ENCODE measurements around the gene DACH1. TPM values are rescaled to one million over a fixed set of nuclear protein-coding genes. Genes with fewer than 3 reads are reported as not detected.
A peak's percentile ranks its signal among the peaks of the same experiment; 100 is the strongest.

The DACH1 gene
- total RNA-seq, 1 experiment from 2014 or later: not detected

DNA sequence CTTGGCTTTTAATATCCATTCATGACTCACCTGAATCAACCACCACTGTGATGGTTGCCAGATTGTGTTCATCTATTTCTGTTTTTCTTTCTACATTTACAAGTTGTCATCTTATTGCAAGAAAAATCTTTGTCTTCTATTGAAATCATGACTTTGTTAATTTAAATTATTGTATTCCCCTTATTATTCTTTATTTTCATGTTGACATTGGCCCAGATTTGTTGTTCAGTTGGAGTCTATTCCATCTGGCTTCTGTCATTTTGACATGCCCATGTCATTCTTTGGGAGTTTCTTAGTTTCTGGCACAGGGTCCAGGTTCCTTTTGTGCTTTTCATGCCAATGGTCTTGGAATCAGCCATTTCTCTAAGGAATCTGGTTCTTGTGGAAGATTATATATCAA, 19.9 kb upstream of the DACH1 start:
- H3K27ac ChIP-seq (ENCODE audit: low read length): no peak overlapping the region
- no peaks in the 10 kb centered on the region for H3K79me2 ChIP-seq (ENCODE audit: low read length)
- no peaks in the 10 kb centered on the region for H3K4me1 ChIP-seq (ENCODE audit: insufficient read depth, low read length)
- TF ChIP-seq, protein P1, sequence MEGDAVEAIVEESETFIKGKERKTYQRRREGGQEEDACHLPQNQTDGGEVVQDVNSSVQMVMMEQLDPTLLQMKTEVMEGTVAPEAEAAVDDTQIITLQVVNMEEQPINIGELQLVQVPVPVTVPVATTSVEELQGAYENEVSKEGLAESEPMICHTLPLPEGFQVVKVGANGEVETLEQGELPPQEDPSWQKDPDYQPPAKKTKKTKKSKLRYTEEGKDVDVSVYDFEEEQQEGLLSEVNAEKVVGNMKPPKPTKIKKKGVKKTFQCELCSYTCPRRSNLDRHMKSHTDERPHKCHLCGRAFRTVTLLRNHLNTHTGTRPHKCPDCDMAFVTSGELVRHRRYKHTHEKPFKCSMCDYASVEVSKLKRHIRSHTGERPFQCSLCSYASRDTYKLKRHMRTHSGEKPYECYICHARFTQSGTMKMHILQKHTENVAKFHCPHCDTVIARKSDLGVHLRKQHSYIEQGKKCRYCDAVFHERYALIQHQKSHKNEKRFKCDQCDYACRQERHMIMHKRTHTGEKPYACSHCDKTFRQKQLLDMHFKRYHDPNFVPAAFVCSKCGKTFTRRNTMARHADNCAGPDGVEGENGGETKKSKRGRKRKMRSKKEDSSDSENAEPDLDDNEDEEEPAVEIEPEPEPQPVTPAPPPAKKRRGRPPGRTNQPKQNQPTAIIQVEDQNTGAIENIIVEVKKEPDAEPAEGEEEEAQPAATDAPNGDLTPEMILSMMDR (conservative IDR thresholded peaks at IDR 0.05; ENCODE audit: low read depth, low read length): no peak
- no peak for TF ChIP-seq EZH2phosphoT487 (IDR thresholded peaks at IDR 0.05; ENCODE audit: borderline replicate concordance, low read length)
- TF ChIP-seq EZH2 (IDR thresholded peaks at IDR 0.05; ENCODE audit: low read length, unreplicated experiment): no peak
- H3K9me3 ChIP-seq (ENCODE audit: low read length): no peaks in the 10 kb centered on the region
- H3K4me3 ChIP-seq (ENCODE audit: low read length): no peak overlapping the region
- no peak for ATAC-seq
- H4K20me1 ChIP-seq (ENCODE audit: low read length): no peaks in the 10 kb centered on the region
- BruUV-seq (replicated peaks): no TSS peak
- intact Hi-C loops (cut with micrococcal nuclease): no loop called here
- no peaks in the 10 kb centered on the region for H3K27me3 ChIP-seq (ENCODE audit: low read length)
- no peak for DNase-seq
- H3K9ac ChIP-seq (ENCODE audit: low read length): no peak overlapping the region
- H3F3A ChIP-seq (ENCODE audit: low read length, unreplicated experiment): no peaks in the 10 kb centered on the region
- ChIA-PET CTCF (no interaction called here), POLR2A (ENCODE audit: unreplicated experiment) (no interaction called here)
- H3K36me3 ChIP-seq (ENCODE audit: low read depth, low read length): no peaks in the 10 kb centered on the region
- H2AFZ ChIP-seq (ENCODE audit: low read length): no peak overlapping the region
- no peak overlapping the region for H3K4me2 ChIP-seq (ENCODE audit: low read length)
- no peaks in the 10 kb centered on the region for H3K9me2 ChIP-seq (replicated peaks; ENCODE audit: low read length)

DNA sequence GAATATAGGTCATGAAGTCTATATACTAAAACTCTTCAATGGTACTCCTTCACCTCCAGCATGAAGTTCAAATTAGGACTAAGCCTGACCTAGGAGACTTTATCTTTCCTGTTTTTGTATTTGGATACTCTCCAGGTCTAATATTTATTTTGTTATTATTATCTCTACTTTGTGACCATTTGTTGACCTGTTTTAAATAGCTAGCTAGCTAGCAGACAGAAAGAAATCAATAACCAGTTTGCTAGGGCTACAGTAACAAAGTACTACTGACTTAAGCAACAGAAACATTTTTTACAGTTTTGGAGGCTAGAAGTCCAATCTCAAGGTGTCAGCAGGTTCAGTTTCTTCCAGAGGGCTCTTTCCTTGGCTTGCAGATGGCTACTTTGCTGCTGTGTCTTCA, 15.1 kb upstream of the DACH1 start:
- Histone ChIP-seq H3K4me1 (ENCODE audit: insufficient read depth, low read length) (no peaks in the 10 kb centered on the region), H2AFZ (ENCODE audit: low read length) (no peak overlapping the region), H3F3A (ENCODE audit: low read length, unreplicated experiment) (no peaks in the 10 kb centered on the region), H3K27me3 (ENCODE audit: low read length) (no peaks in the 10 kb centered on the region), H3K27ac (ENCODE audit: low read length) (no peak overlapping the region), H3K9ac (ENCODE audit: low read length) (no peak overlapping the region), H3K4me3 (ENCODE audit: low read length) (no peak overlapping the region), H3K9me2 (replicated peaks; ENCODE audit: low read length) (no peaks in the 10 kb centered on the region), H3K4me2 (ENCODE audit: low read length) (no peak overlapping the region), H3K36me3 (ENCODE audit: low read depth, low read length) (no peaks in the 10 kb centered on the region), H3K79me2 (ENCODE audit: low read length) (no peaks in the 10 kb centered on the region), H4K20me1 (ENCODE audit: low read length) (no peaks in the 10 kb centered on the region), H3K9me3 (ENCODE audit: low read length) (no peaks in the 10 kb centered on the region)
- intact Hi-C loops (cut with micrococcal nuclease): no loop called here
- ATAC-seq (no peak), DNase-seq (no peak)
- POLR2A ChIA-PET (ENCODE audit: unreplicated experiment): no interaction called here
- TF ChIP-seq, protein P1 (conservative IDR thresholded peaks at IDR 0.05; ENCODE audit: low read depth, low read length): no peak
- no peak for TF ChIP-seq EZH2phosphoT487 (IDR thresholded peaks at IDR 0.05; ENCODE audit: borderline replicate concordance, low read length)
- no peak for TF ChIP-seq EZH2 (IDR thresholded peaks at IDR 0.05; ENCODE audit: low read length, unreplicated experiment)
- no TSS peak for BruUV-seq (replicated peaks)
- CTCF ChIA-PET: no interaction called here

DNA sequence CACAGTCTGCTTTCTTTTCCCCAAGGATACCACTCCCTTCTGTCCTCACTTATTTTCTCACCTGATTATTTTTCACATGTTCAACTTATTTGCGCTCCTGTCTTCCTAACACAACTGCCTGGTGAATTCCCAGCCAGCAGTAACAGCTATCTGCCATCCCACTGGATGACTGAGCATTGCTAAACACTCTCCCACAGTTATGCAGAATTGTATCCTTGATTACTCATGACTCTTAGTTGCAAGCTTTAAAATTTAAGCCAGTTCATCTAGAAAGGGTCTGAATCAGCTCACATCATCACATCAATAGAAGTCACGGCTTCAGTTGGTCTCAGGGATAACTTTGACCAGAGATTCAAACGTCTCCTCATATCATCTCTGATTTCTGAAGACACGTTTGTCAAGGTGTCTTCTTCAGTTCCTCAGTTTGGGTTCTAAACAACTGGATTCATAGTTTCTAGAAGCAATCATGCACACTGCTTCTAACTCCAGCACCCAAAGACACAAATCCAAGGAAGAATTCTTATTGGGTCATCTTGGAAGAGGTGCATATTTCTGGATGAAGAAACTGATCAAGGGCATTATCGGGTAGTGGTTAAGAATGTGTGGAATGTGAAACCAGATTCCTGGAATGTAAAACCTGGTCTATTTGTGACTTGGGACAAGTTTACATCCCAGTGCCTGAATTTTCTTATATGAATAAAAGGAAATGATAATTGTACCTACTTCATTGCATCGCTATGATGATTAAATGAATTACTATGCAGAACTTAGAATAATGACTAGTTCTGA, 13.9 kb upstream of the DACH1 start:
- Histone ChIP-seq H3K4me1 (ENCODE audit: insufficient read depth, low read length) (no peaks in the 10 kb centered on the region), H3K36me3 (ENCODE audit: low read depth, low read length) (no peaks in the 10 kb centered on the region), H4K20me1 (ENCODE audit: low read length) (no peaks in the 10 kb centered on the region), H3K79me2 (ENCODE audit: low read length) (no peaks in the 10 kb centered on the region), H3F3A (ENCODE audit: low read length, unreplicated experiment) (no peaks in the 10 kb centered on the region), H2AFZ (ENCODE audit: low read length) (no peak overlapping the region), H3K27me3 (ENCODE audit: low read length) (no peaks in the 10 kb centered on the region), H3K4me2 (ENCODE audit: low read length) (no peak overlapping the region), H3K27ac (ENCODE audit: low read length) (no peak overlapping the region), H3K9me2 (replicated peaks; ENCODE audit: low read length) (no peaks in the 10 kb centered on the region), H3K9me3 (ENCODE audit: low read length) (no peaks in the 10 kb centered on the region), H3K9ac (ENCODE audit: low read length) (no peak overlapping the region), H3K4me3 (ENCODE audit: low read length) (no peak overlapping the region)
- POLR2A ChIA-PET (ENCODE audit: unreplicated experiment): interaction anchor here (0.7 kb wide), 1 partner anchor 30 kb away, joined by 4 read pairs; no protein-coding TSS in a partner anchor
- DNase-seq: peak; percentile 18
- BruUV-seq (replicated peaks): no TSS peak
- CTCF ChIA-PET: no interaction called here
- intact Hi-C loops (cut with micrococcal nuclease): no loop called here
- peak; percentile 64 for ATAC-seq
- no peak for TF ChIP-seq EZH2 (IDR thresholded peaks at IDR 0.05; ENCODE audit: low read length, unreplicated experiment)
- no peak for TF ChIP-seq EZH2phosphoT487 (IDR thresholded peaks at IDR 0.05; ENCODE audit: borderline replicate concordance, low read length)
- TF ChIP-seq, protein P1 (conservative IDR thresholded peaks at IDR 0.05; ENCODE audit: low read depth, low read length): no peak

Measured in PC-3 (cell line).